ENCODE data around the gene GALNT16. TPM values are rescaled to one million over a fixed set of nuclear protein-coding genes. Genes with fewer than 3 reads are reported as not detected.

Gene GALNT16
- polyA plus RNA-seq, 1 donor (not counting 4 experiments of a cell fraction or from before 2014, with no cell fraction given) = not detected

- Histone ChIP-seq H3K27ac (ENCODE audit: control insufficient read depth, insufficient read depth, low read length) (no peak overlapping the region), H3K4me1 (ENCODE audit: control insufficient read depth, extremely low read depth, insufficient read depth, low read length) (peaks cover 20% of the 10 kb centered on the region), H3K9me1 (ENCODE audit: control insufficient read depth, extremely low read depth, insufficient read depth, low read length) (no peaks in the 10 kb centered on the region), H3K4me3 (ENCODE audit: control insufficient read depth in 2 of 3, extremely low read depth in 1 of 3, insufficient read depth in 2 of 3, low read depth in 1 of 3, low read length in 3 of 3) (peak overlapping the region; percentile 53 to 92 (median 77)), H3K9ac (ENCODE audit: control insufficient read depth, extremely low read depth, insufficient read depth, low read length) (no peak overlapping the region), H3K36me3 (ENCODE audit: control insufficient read depth in 2 of 2, extremely low read depth in 1 of 2, insufficient read depth in 2 of 2, low read length in 2 of 2) (peaks cover 2 to 5% of the 10 kb centered on the region in 2 experiments), H3K79me2 (ENCODE audit: control insufficient read depth, insufficient read depth, low read length) (peaks cover 90% of the 10 kb centered on the region), H3K27me3 (ENCODE audit: control insufficient read depth, extremely low read depth, insufficient read depth, low read length) (no peaks in the 10 kb centered on the region), H2AFZ (ENCODE audit: control insufficient read depth, low read length) (no peak overlapping the region), H3K4me2 (ENCODE audit: control insufficient read depth, extremely low read depth, insufficient read depth, low read depth, low read length) (peak overlapping the region; percentile 80), H3K9me3 (ENCODE audit: control insufficient read depth, low read depth, low read length) (no peaks in the 10 kb centered on the region), H4K20me1 (ENCODE audit: control insufficient read depth, extremely low read depth, insufficient read depth, low read length) (peaks cover 1% of the 10 kb centered on the region)
- TF ChIP-seq EZH2 (IDR thresholded peaks at IDR 0.05; ENCODE audit: low read length) = no peak
- TF ChIP-seq CTCF (optimal IDR thresholded peaks at IDR 0.05 in 1 of 3, IDR thresholded peaks at IDR 0.05 in 1 of 3, conservative IDR thresholded peaks at IDR 0.05 in 1 of 3; ENCODE audit: extremely low read depth in 1 of 3, insufficient read depth in 2 of 3, low read length in 3 of 3) = no peak
- dilution Hi-C loops (cut with MboI; ENCODE audit: extremely low pct_ligation_motif_present, low sequenced_read_pairs) = no loop called here
- DNase-seq (ENCODE audit: low read depth, low spot score) = no peak
- FAIRE-seq = no peak
Measured at GRCh38 chr14:69400154-69400553, 140.2 kb downstream of the GALNT16 start.

- Histone ChIP-seq H3K9me1 (ENCODE audit: control insufficient read depth, extremely low read depth, insufficient read depth, low read length) (no peaks in the 10 kb centered on the region), H3K4me2 (ENCODE audit: control insufficient read depth, extremely low read depth, insufficient read depth, low read depth, low read length) (peak overlapping the region; percentile 80), H3K27me3 (ENCODE audit: control insufficient read depth, extremely low read depth, insufficient read depth, low read length) (no peaks in the 10 kb centered on the region), H3K36me3 (ENCODE audit: control insufficient read depth in 2 of 2, extremely low read depth in 1 of 2, insufficient read depth in 2 of 2, low read length in 2 of 2) (no peaks in the 10 kb centered on the region), H3K4me1 (ENCODE audit: control insufficient read depth, extremely low read depth, insufficient read depth, low read length) (peaks cover 19% of the 10 kb centered on the region), H3K9me3 (ENCODE audit: control insufficient read depth, low read depth, low read length) (no peaks in the 10 kb centered on the region), H3K79me2 (ENCODE audit: control insufficient read depth, insufficient read depth, low read length) (peaks cover 83% of the 10 kb centered on the region), H3K27ac (ENCODE audit: control insufficient read depth, insufficient read depth, low read length) (no peak overlapping the region), H2AFZ (ENCODE audit: control insufficient read depth, low read length) (no peak overlapping the region), H3K9ac (ENCODE audit: control insufficient read depth, extremely low read depth, insufficient read depth, low read length) (no peak overlapping the region), H4K20me1 (ENCODE audit: control insufficient read depth, extremely low read depth, insufficient read depth, low read length) (peaks cover 2% of the 10 kb centered on the region), H3K4me3 (ENCODE audit: control insufficient read depth in 2 of 3, extremely low read depth in 1 of 3, insufficient read depth in 2 of 3, low read depth in 1 of 3, low read length in 3 of 3) (no peak overlapping the region)
- TF ChIP-seq EZH2 (IDR thresholded peaks at IDR 0.05; ENCODE audit: low read length) = no peak
- TF ChIP-seq CTCF (optimal IDR thresholded peaks at IDR 0.05 in 1 of 3, IDR thresholded peaks at IDR 0.05 in 1 of 3, conservative IDR thresholded peaks at IDR 0.05 in 1 of 3; ENCODE audit: extremely low read depth in 1 of 3, insufficient read depth in 2 of 3, low read length in 3 of 3) = no peak
- no peak for DNase-seq (ENCODE audit: low read depth, low spot score)
- FAIRE-seq = no peak
- dilution Hi-C loops (cut with MboI; ENCODE audit: extremely low pct_ligation_motif_present, low sequenced_read_pairs) = no loop called here
Measured at GRCh38 chr14:69401841-69402240, 141.9 kb downstream of the GALNT16 start.
